Measurements from ENCODE around the gene FAM53B. TPM values are rescaled to one million over a fixed set of nuclear protein-coding genes. Genes with fewer than 3 reads are reported as not detected.

The FAM53B gene
- total RNA-seq, 1 donor from 2014 or later: 35.9 TPM

DNA sequence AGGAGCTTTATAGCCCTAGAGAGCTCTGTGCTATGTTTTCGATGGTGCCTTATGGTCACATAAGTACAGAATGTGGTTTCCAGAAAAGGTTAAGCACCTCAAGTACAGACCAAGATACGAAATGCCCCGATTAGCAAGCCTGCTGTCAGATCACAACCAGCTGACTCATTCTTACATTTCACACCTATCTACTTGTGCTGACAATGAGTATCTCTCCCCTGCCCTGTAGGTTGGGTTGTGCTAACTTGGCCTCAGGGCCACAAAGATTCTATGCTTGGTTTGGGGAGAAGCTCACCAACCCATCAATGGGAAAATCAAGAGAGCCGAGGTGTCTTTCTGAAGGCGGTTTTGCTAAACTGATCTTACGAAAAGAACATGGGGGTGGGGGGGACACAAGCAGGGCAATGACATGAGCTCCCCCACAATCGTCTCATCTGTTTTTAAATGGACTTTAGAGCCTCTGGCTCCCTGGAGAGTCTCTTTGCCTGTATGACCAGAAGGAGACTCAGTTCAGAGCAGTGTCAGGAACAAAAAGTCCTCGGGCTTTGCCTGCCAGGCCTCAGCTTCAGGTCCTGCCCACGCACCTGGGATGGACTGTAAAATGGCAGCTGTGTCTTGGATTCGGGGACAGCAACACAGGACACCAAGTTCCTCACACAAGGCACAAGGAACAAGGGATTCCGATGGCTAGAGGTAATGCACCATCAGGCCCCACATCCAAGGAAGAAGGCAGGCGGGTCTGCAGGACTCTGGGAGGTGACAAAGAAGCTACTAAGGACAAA lies 55.1 kb downstream of the FAM53B start:
- Mint-ChIP-seq H3K9me3 (no peaks in the 10 kb centered on the region), H3K4me1 (ENCODE audit: unreplicated experiment) (peaks cover 15% of the 10 kb centered on the region), H3K27me3 (no peaks in the 10 kb centered on the region), H3K27ac (no peak overlapping the region), H3K4me3 (no peak overlapping the region), H3K36me3 (peaks cover 20% of the 10 kb centered on the region)
- no peak for DNase-seq (ENCODE audit: extremely low spot score, unreplicated experiment)
- TF ChIP-seq CTCF (conservative IDR thresholded peaks at IDR 0.05): no peak

DNA sequence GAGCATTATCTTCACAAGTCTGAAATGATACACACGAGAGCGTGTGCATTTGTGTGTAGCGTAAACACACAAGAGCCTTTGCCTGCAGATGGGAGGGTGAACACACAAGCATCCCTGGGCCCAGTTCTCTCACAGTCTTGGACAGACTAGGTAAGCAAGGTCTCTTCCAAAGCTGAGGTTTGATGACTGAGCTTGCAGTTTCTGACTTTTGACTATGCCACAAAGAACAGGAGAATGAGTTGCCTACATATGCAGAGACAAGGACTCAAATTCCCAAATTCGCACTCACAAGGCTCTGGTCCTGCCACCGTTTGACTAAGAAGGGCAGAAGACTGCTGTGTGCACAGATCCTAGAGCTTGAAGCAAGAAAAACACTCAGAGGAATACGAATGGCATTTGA lies 55.8 kb downstream of the FAM53B start:
- H3K9me3 Mint-ChIP-seq: no peaks in the 10 kb centered on the region

GRCh38 chr10:124686707-124687376 lies 57.3 kb downstream of the FAM53B start:
- Mint-ChIP-seq H3K27me3 (no peaks in the 10 kb centered on the region), H3K4me3 (no peak overlapping the region), H3K4me1 (ENCODE audit: unreplicated experiment) (peaks cover 11% of the 10 kb centered on the region), H3K9me3 (no peaks in the 10 kb centered on the region), H3K27ac (no peak overlapping the region), H3K36me3 (peaks cover 20% of the 10 kb centered on the region)
- DNase-seq (ENCODE audit: extremely low spot score, unreplicated experiment): no peak
- TF ChIP-seq CTCF (conservative IDR thresholded peaks at IDR 0.05): no peak

More for the DNA sequence above, 55.8 kb downstream of the FAM53B start:
- Mint-ChIP-seq H3K27ac (no peak overlapping the region), H3K4me3 (no peak overlapping the region), H3K36me3 (peaks cover 20% of the 10 kb centered on the region), H3K4me1 (ENCODE audit: unreplicated experiment) (peaks cover 12% of the 10 kb centered on the region), H3K27me3 (no peaks in the 10 kb centered on the region)
- TF ChIP-seq CTCF (conservative IDR thresholded peaks at IDR 0.05): no peak
- DNase-seq (ENCODE audit: extremely low spot score, unreplicated experiment): no peak

DNA sequence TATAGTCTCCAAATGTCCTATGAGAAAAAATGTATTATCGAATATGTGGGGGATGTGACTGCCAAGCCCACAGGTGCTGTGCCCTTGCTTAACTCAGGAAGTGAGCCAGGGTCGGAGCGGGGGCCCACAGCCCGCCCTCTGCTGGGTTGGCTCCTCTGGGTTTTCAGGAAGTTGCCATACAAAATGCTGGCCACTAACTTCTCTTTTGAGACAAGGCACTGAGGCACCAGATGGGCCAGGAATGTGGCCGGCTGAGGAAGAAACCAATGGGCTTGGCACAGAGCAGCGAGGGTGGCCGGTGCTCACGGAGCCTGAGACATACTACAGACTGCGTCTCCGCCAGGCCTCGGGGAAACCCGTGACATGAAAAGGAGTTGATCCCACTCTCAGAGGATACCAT lies 58.9 kb downstream of the FAM53B start:
- no peak for DNase-seq (ENCODE audit: extremely low spot score, unreplicated experiment)
- Mint-ChIP-seq H3K4me3 (no peak overlapping the region), H3K4me1 (ENCODE audit: unreplicated experiment) (peaks cover 11% of the 10 kb centered on the region), H3K27ac (no peak overlapping the region), H3K36me3 (peaks cover 24% of the 10 kb centered on the region), H3K27me3 (no peaks in the 10 kb centered on the region), H3K9me3 (no peaks in the 10 kb centered on the region)
- no peak for TF ChIP-seq CTCF (conservative IDR thresholded peaks at IDR 0.05)

DNA sequence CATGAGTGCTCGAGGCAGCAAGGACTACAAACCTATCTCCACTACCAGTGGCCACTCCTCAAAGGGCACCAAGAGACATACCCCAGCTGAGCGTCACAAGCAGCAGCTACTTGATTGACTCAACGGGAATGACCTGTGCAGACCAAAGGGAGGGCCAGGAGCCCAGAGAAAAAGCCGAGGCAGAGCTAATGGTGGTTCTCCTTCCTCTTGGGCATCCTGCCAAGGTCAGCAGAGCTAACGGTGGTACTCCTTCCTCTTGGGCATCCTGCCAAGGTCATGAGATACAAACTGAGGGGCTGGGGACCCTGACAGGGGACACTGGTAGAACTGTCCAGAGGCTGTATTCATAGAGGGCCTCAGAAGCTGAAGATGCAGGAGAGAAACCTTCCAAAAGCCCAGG lies 60.4 kb downstream of the FAM53B start:
- Mint-ChIP-seq H3K9me3 (no peaks in the 10 kb centered on the region), H3K4me3 (no peak overlapping the region), H3K36me3 (peaks cover 20% of the 10 kb centered on the region), H3K4me1 (ENCODE audit: unreplicated experiment) (peaks cover 12% of the 10 kb centered on the region), H3K27me3 (no peaks in the 10 kb centered on the region), H3K27ac (no peak overlapping the region)
- no peak for TF ChIP-seq CTCF (conservative IDR thresholded peaks at IDR 0.05)
- DNase-seq (ENCODE audit: extremely low spot score, unreplicated experiment): no peak

All from type B pancreatic cell (in vitro differentiated cells).